ENCODE data around the gene PANX3. TPM values are rescaled to one million over a fixed set of nuclear protein-coding genes. Genes with fewer than 3 reads are reported as not detected.

Gene PANX3
- total RNA-seq, 1 donor from 2014 or later, result not detected

GRCh38 chr11:124656774-124657630 is 45.8 kb downstream of the PANX3 start:
- no peak for TF ChIP-seq CTCF (conservative IDR thresholded peaks at IDR 0.05; ENCODE audit: low read depth, low read length)
- no peak for DNase-seq (ENCODE audit: low read depth)
- H3K4me3 ChIP-seq (ENCODE audit: low read depth, low read length), result no peak overlapping the region

GRCh38 chr11:124657904-124658303 is 46.7 kb downstream of the PANX3 start:
- DNase-seq (ENCODE audit: low read depth), result no peak
- no peak for TF ChIP-seq CTCF (conservative IDR thresholded peaks at IDR 0.05; ENCODE audit: low read depth, low read length)
- no peak overlapping the region for H3K4me3 ChIP-seq (ENCODE audit: low read depth, low read length)

GRCh38 chr11:124658501-124658900 is 47.3 kb downstream of the PANX3 start:
- no peak for TF ChIP-seq CTCF (conservative IDR thresholded peaks at IDR 0.05; ENCODE audit: low read depth, low read length)
- no peak for DNase-seq (ENCODE audit: low read depth)
- H3K4me3 ChIP-seq (ENCODE audit: low read depth, low read length), result no peak overlapping the region

- TF ChIP-seq CTCF (conservative IDR thresholded peaks at IDR 0.05; ENCODE audit: low read depth, low read length), result no peak
- no peak for DNase-seq (ENCODE audit: low read depth)
- no peak overlapping the region for H3K4me3 ChIP-seq (ENCODE audit: low read depth, low read length)
Observed at GRCh38 chr11:124658986-124659385, 47.8 kb downstream of the PANX3 start.

- no peak for TF ChIP-seq CTCF (conservative IDR thresholded peaks at IDR 0.05; ENCODE audit: low read depth, low read length)
- no peak overlapping the region for H3K4me3 ChIP-seq (ENCODE audit: low read depth, low read length)
- no peak for DNase-seq (ENCODE audit: low read depth)
Observed at GRCh38 chr11:124661553-124661952, 50.3 kb downstream of the PANX3 start.

- no peak for TF ChIP-seq CTCF (conservative IDR thresholded peaks at IDR 0.05; ENCODE audit: low read depth, low read length)
Observed at GRCh38 chr11:124662106-124662505, 50.9 kb downstream of the PANX3 start.

GRCh38 chr11:124663861-124664260 is 52.6 kb downstream of the PANX3 start:
- H3K4me3 ChIP-seq (ENCODE audit: low read depth, low read length), result no peak overlapping the region
- DNase-seq (ENCODE audit: low read depth), result no peak
- TF ChIP-seq CTCF (conservative IDR thresholded peaks at IDR 0.05; ENCODE audit: low read depth, low read length), result no peak

More at GRCh38 chr11:124662106-124662505, 50.9 kb downstream of the PANX3 start:
- no peak overlapping the region for H3K4me3 ChIP-seq (ENCODE audit: low read depth, low read length)
- no peak for DNase-seq (ENCODE audit: low read depth)

Data from epithelial cell of proximal tubule (primary cell).